Liver (tissue), 9 donors: Measurements from ENCODE around the gene FBXW7. TPM values are rescaled to one million over a fixed set of nuclear protein-coding genes. Genes with fewer than 3 reads are reported as not detected.

Source experiments
- DNase-seq: peaks from one replicate; pipeline ENCODE4 v3.0.0-alpha.2; 2017; ENCODE audit warnings: low spot score
- H3K27ac ChIP-seq, 2 donors: one replicate each; pipeline ENCODE4 v1.7.0; 2013; ENCODE audit warnings: inconsistent platforms in 2 of 2, low read length in 2 of 2, control low read depth in 1 of 2, low read depth in 1 of 2, mild to moderate bottlenecking in 1 of 2
- H3K27me3 ChIP-seq, 4 donors: one replicate each; pipeline versions ENCODE4 v1.6.1 to v1.7.0; 2013; ENCODE audit warnings: low read length in 3 of 4, inconsistent platforms in 1 of 4, mild to moderate bottlenecking in 1 of 4, moderate library complexity in 1 of 4; ENCODE audit not compliant: control insufficient read depth in 4 of 4, insufficient read depth in 4 of 4
- H3K36me3 ChIP-seq, 4 donors: one replicate each; pipeline versions ENCODE4 v1.6.1 to v1.7.0; 2013; ENCODE audit warnings: low read length in 3 of 4, mild to moderate bottlenecking in 3 of 4, low read depth in 1 of 4, moderate library complexity in 1 of 4; ENCODE audit not compliant: control insufficient read depth in 4 of 4, insufficient read depth in 3 of 4
- H3K4me1 ChIP-seq, 4 donors: one replicate each; pipeline versions ENCODE4 v1.6.1 to v1.7.0; 2013; ENCODE audit warnings: low read length in 3 of 4, mild to moderate bottlenecking in 3 of 4, moderate library complexity in 1 of 4; ENCODE audit not compliant: control insufficient read depth in 4 of 4, insufficient read depth in 4 of 4
- H3K4me3 ChIP-seq, 3 donors: one replicate each; pipeline versions ENCODE4 v1.6.1 to v1.7.0; 2013; ENCODE audit warnings: low read length in 3 of 3, control low read depth in 1 of 3, low read depth in 1 of 3, mild to moderate bottlenecking in 1 of 3
- H3K9ac ChIP-seq, 2 donors: one replicate each; pipeline ENCODE4 v1.7.0; 2013; ENCODE audit warnings: low read length in 2 of 2, mild to moderate bottlenecking in 2 of 2, moderate library complexity in 2 of 2, control low read depth in 1 of 2, low read depth in 1 of 2
- H3K9me3 ChIP-seq, 4 donors: one replicate each; pipeline versions ENCODE4 v1.6.1 to v1.7.0; 2013; ENCODE audit warnings: low read length in 3 of 4; ENCODE audit not compliant: control insufficient read depth in 4 of 4
- CTCF ChIP-seq: fragments of 150-350 bp; IDR thresholded peaks from 2 replicates; pipeline ENCODE4 v1.5.1; 2017; ENCODE audit warnings: improper control_type of control experiment, low read depth, low read length; ENCODE audit not compliant: missing input control
- EGR1 ChIP-seq, 2 donors: IDR thresholded peaks; 2 replicates each; pipeline ENCODE4 v1.6.1; 2016 to 2018; ENCODE audit warnings: antibody characterized with exemption in 2 of 2, low read depth in 2 of 2
- FOXA1 ChIP-seq: IDR thresholded peaks from 2 replicates; pipeline ENCODE4 v1.6.1; 2016; ENCODE audit warnings: antibody characterized with exemption
- FOXA2 ChIP-seq: IDR thresholded peaks from 2 replicates; pipeline ENCODE4 v1.6.1; 2016; ENCODE audit warnings: antibody characterized with exemption
- GABPA ChIP-seq, 2 donors: IDR thresholded peaks in 1 of 2; conservative IDR thresholded peaks in 1 of 2; 2 replicates each; pipeline ENCODE4 v1.6.1; 2016; ENCODE audit warnings: antibody characterized with exemption in 2 of 2, mild to moderate bottlenecking in 1 of 2, moderate library complexity in 1 of 2
- HNF4A ChIP-seq, 2 donors: conservative IDR thresholded peaks; 2 replicates each; pipeline ENCODE4 v1.6.1; 2016; ENCODE audit warnings: antibody characterized with exemption in 2 of 2, mild to moderate bottlenecking in 2 of 2
- HNF4G ChIP-seq: IDR thresholded peaks from 2 replicates; pipeline ENCODE4 v1.6.1; 2016; ENCODE audit warnings: antibody characterized with exemption
- JUND ChIP-seq, 2 donors: IDR thresholded peaks; 2 replicates each; pipeline ENCODE4 v1.6.1; 2016; ENCODE audit warnings: antibody characterized with exemption in 2 of 2
- MAX ChIP-seq: IDR thresholded peaks from 2 replicates; pipeline ENCODE4 v1.6.1; 2016; ENCODE audit warnings: antibody characterized with exemption
- NR2F2 ChIP-seq: IDR thresholded peaks from 2 replicates; pipeline ENCODE4 v1.6.1; 2016; ENCODE audit warnings: antibody characterized with exemption
- RAD21 ChIP-seq, 2 donors: IDR thresholded peaks; 2 replicates each; pipeline ENCODE4 v1.6.1; 2016; ENCODE audit warnings: antibody characterized with exemption in 2 of 2, mild to moderate bottlenecking in 2 of 2
- RXRA ChIP-seq, 2 donors: IDR thresholded peaks; 2 replicates each; pipeline ENCODE4 v1.6.1; 2017 to 2018; ENCODE audit warnings: antibody characterized with exemption in 2 of 2, mild to moderate bottlenecking in 1 of 2
- SP1 ChIP-seq: IDR thresholded peaks from 2 replicates; pipeline ENCODE4 v1.6.1; 2018; ENCODE audit warnings: antibody characterized with exemption, mild to moderate bottlenecking
- YY1 ChIP-seq: IDR thresholded peaks from 2 replicates; pipeline ENCODE4 v1.6.1; 2016; ENCODE audit warnings: antibody characterized with exemption, mild to moderate bottlenecking
- ZBTB33 ChIP-seq: IDR thresholded peaks from 2 replicates; pipeline ENCODE4 v1.6.1; 2016; ENCODE audit warnings: antibody characterized with exemption
- WGBS: extraction: QIAGEN DNeasy Blood & Tissue Kit; methylation state at CpG from one replicate; pipeline ENCODE4 v1.1.7; 2013; 5-methylcytosine and 5-hydroxymethylcytosine counted together
- polyA plus RNA-seq, 2 donors: library from polyadenylated mRNA; stranded (reverse) in 1 of 2; unstranded in 1 of 2; fragments of 200-250 nt in 1 of 2; fragments of >200 nt in 1 of 2; fragmentation: Nextera tagmentation in 1 of 2; extraction: Ambion mirVana in 1 of 2; gene quantifications; one replicate each; pipeline versions ENCODE4 v1.2.1 to v1.2.3, GENCODE V29; 2013 to 2015
- total RNA-seq, 2 donors: library from RNA; depleted of rRNA; stranded (reverse); fragments of >200 nt; gene quantifications; one replicate each; pipeline ENCODE4 v1.2.3, GENCODE V29; 2014
- donor health status: healthy.
- donor health status: healthy.
- donor health status: healthy.
- donor health status: healthy.
- donor health status: healthy.

The FBXW7 gene
- total and polyA plus RNA-seq, 4 donors = 4.0 to 56.9 (median 16.1) TPM

- no peak for TF ChIP-seq ZBTB33
- no peak for TF ChIP-seq MAX
Measured at GRCh38 chr4:152563209-152563608, 27.3 kb upstream of the FBXW7 start (continued).

- Histone ChIP-seq H3K27me3 (no peaks in the 10 kb centered on the region), H3K27ac (no peak overlapping the region), H3K4me1 (no peaks in the 10 kb centered on the region), H3K9ac (no peak overlapping the region), H3K36me3 (no peaks in the 10 kb centered on the region), H3K4me3 (no peak overlapping the region), H3K9me3 (no peaks in the 10 kb centered on the region)
- WGBS = 88% methylated on average over 3 of the region's 3 CpGs
- TF ChIP-seq RAD21 (IDR thresholded peaks at IDR 0.05) (no peak), FOXA2 (no peak), SP1 (no peak), NR2F2 (no peak), EGR1 (IDR thresholded peaks at IDR 0.05; ENCODE audit: low read depth in 2 of 2) (no peak), JUND (IDR thresholded peaks at IDR 0.05) (no peak), YY1 (no peak), RXRA (IDR thresholded peaks at IDR 0.05) (no peak), MAX (no peak), HNF4A (conservative IDR thresholded peaks at IDR 0.05) (no peak), HNF4G (no peak), FOXA1 (no peak), CTCF (no peak)
- DNase-seq = no peak
Measured at GRCh38 chr4:152559641-152560040, 23.7 kb upstream of the FBXW7 start.

GRCh38 chr4:152558396-152558795, 22.5 kb upstream of the FBXW7 start:
- no peak for TF ChIP-seq NR2F2
- TF ChIP-seq FOXA1 = no peak
- TF ChIP-seq GABPA (IDR thresholded peaks at IDR 0.05 in 1 of 2, conservative IDR thresholded peaks at IDR 0.05 in 1 of 2) = no peak
- TF ChIP-seq RAD21 (IDR thresholded peaks at IDR 0.05) = no peak
- TF ChIP-seq RXRA (IDR thresholded peaks at IDR 0.05) = no peak
- H3K27me3 ChIP-seq = no peaks in the 10 kb centered on the region
- H3K9ac ChIP-seq = no peak overlapping the region
- no peak overlapping the region for H3K4me3 ChIP-seq
- no peak for DNase-seq
- no peaks in the 10 kb centered on the region for H3K36me3 ChIP-seq
- WGBS = 76% methylated on average over 1 of the region's 1 CpG
- no peaks in the 10 kb centered on the region for H3K9me3 ChIP-seq
- no peak overlapping the region for H3K27ac ChIP-seq
- H3K4me1 ChIP-seq = no peaks in the 10 kb centered on the region
